K562 (cell line): Measurements from ENCODE around the gene PAQR6. TPM values are rescaled to one million over a fixed set of nuclear protein-coding genes. Genes with fewer than 3 reads are reported as not detected.

Experiments used
- BHLHE40 ChIP-seq: IDR thresholded peaks from 2 replicates; pipeline ENCODE4 v1.6.1; 2011; ENCODE audit warnings: low read length, improper control_type of control experiment
- BRF2 ChIP-seq: IDR thresholded peaks from 3 replicates; pipeline ENCODE4 v1.6.1; 2011; ENCODE audit warnings: borderline replicate concordance, mild to moderate bottlenecking; ENCODE audit not compliant: insufficient read length, insufficient read depth
- C11orf30 ChIP-seq: fragments of 450-650 bp; IDR thresholded peaks from 2 replicates; pipeline ENCODE4 v1.6.1; 2016; ENCODE audit warnings: low read depth, mild to moderate bottlenecking
- CBFA2T2 ChIP-seq: fragments of 450-650 bp; conservative IDR thresholded peaks from 2 replicates; pipeline ENCODE4 v1.6.1; 2017; ENCODE audit warnings: mild to moderate bottlenecking
- CBX1 ChIP-seq: sonication (generic); IDR thresholded peaks from 2 replicates; pipeline ENCODE4 v1.6.1; 2016; ENCODE audit warnings: antibody characterized with exemption, low read depth, mild to moderate bottlenecking
- CXXC5 ChIP-seq: fragments of 250-450 bp; sonication (Bioruptor Pico); IDR thresholded peaks from 2 replicates; pipeline ENCODE4 v1.8.0; 2022; ENCODE audit warnings: inconsistent platforms, mild to moderate bottlenecking, moderate library complexity
- E2F6 ChIP-seq, 2 experiments: IDR thresholded peaks; 2 replicates each; pipeline ENCODE4 v1.6.1; 2011; ENCODE audit warnings: borderline replicate concordance in 1 of 2, control low read depth in 1 of 2, low read depth in 1 of 2, low read length in 1 of 2, mild to moderate bottlenecking in 1 of 2, mixed read lengths in 1 of 2, moderate library complexity in 1 of 2; ENCODE audit not compliant: insufficient read depth in 1 of 2, insufficient read length in 1 of 2, poor library complexity in 1 of 2, severe bottlenecking in 1 of 2; ENCODE audit errors: extremely low read depth in 1 of 2
- HINFP ChIP-seq: fragments of 450-650 bp; conservative IDR thresholded peaks from 2 replicates; pipeline ENCODE4 v1.6.1; 2016; ENCODE audit warnings: missing genetic modification characterization, low read depth, mild to moderate bottlenecking, control low read depth, missing compliant biosample characterization
- IRF9 ChIP-seq: fragments of 450-650 bp; IDR thresholded peaks from 2 replicates; pipeline ENCODE4 v1.6.1; 2016; ENCODE audit warnings: missing biosample characterization, missing genetic modification characterization
- PYGO2 ChIP-seq: fragments of 450-650 bp; IDR thresholded peaks from 2 replicates; pipeline ENCODE4 v1.6.1; 2016; ENCODE audit warnings: mild to moderate bottlenecking, missing genetic modification characterization, moderate library complexity, missing compliant biosample characterization
- RAD51 ChIP-seq: fragments of 450-650 bp; IDR thresholded peaks from 2 replicates; pipeline ENCODE4 v1.7.1; 2016; ENCODE audit warnings: low read depth, mild to moderate bottlenecking, borderline replicate concordance
- RBM15 ChIP-seq: fragments of 200-400 bp; formaldehyde crosslinking; IDR thresholded peaks from 2 replicates; pipeline ENCODE4 v1.6.1; 2018; ENCODE audit warnings: mild to moderate bottlenecking, low read length, moderate library complexity; ENCODE audit not compliant: insufficient read depth
- RBM39 ChIP-seq: fragments of 200-400 bp; formaldehyde crosslinking; optimal IDR thresholded peaks from 2 replicates; pipeline ENCODE3; 2018; ENCODE audit warnings: low read depth, low read length
- SAP30 ChIP-seq: fragments of 200-600 bp; sonication (generic); IDR thresholded peaks from 2 replicates; pipeline ENCODE4 v1.6.1; 2012; ENCODE audit warnings: borderline replicate concordance, low read depth, mild to moderate bottlenecking, moderate library complexity, low read length, control low read depth, inconsistent platforms; ENCODE audit not compliant: insufficient read depth, poor library complexity, severe bottlenecking
- SIN3B ChIP-seq: fragments of 450-650 bp; IDR thresholded peaks from 2 replicates; pipeline ENCODE4 v1.6.1; 2017; ENCODE audit warnings: low read depth, mild to moderate bottlenecking, moderate library complexity
- TAF1 ChIP-seq: IDR thresholded peaks from 2 replicates; pipeline ENCODE4 v1.6.1; 2011; ENCODE audit warnings: mild to moderate bottlenecking, low read length, moderate library complexity; ENCODE audit not compliant: insufficient read depth, control insufficient read depth, severe bottlenecking; ENCODE audit errors: extremely low read depth
- TOE1 ChIP-seq, 2 experiments: fragments of 450-650 bp in 1 of 2; sonication (generic) in 1 of 2; formaldehyde crosslinking in 1 of 2; IDR thresholded peaks; 2 replicates each; pipeline versions ENCODE4 v1.7.1 to v1.8.0; 2016 to 2022; ENCODE audit warnings: borderline replicate concordance in 2 of 2, mild to moderate bottlenecking in 2 of 2, antibody characterized with exemption in 1 of 2, inconsistent platforms in 1 of 2, low read depth in 1 of 2, missing genetic modification reagents in 1 of 2, moderate library complexity in 1 of 2
- ZFP36 ChIP-seq: fragments of 150-350 bp; IDR thresholded peaks from 2 replicates; pipeline ENCODE4 v1.6.1; 2018; ENCODE audit warnings: low read length, low read depth; ENCODE audit not compliant: partially characterized antibody
- ZNF134 ChIP-seq: fragments of 250-450 bp; sonication (Bioruptor Pico); conservative IDR thresholded peaks from 2 replicates; pipeline ENCODE4 v1.4.0; 2020
- ZNF444 ChIP-seq: fragments of 250-450 bp; sonication (Bioruptor Pico); IDR thresholded peaks from 2 replicates; pipeline ENCODE4 v1.4.0; 2020; ENCODE audit warnings: mild to moderate bottlenecking, moderate library complexity
- ZZZ3 ChIP-seq: fragments of 450-650 bp; IDR thresholded peaks from 2 replicates; pipeline ENCODE4 v1.6.1; 2016; ENCODE audit warnings: antibody characterized with exemption, mild to moderate bottlenecking, moderate library complexity
- polyA plus RNA-seq, 8 experiments: library from polyadenylated mRNA; depleted of rRNA in 4 of 8; stranded (reverse) in 5 of 8; unstranded in 3 of 8; fragments of >200 nt; fragmentation: Nextera tagmentation in 2 of 8; fragmentation: Illumina TruSeq in 1 of 8; extraction: Ambion mirVana in 2 of 8; extraction: Trizol in 1 of 8; gene quantifications; 2 replicates each; pipeline versions ENCODE4 v1.2.1 to v1.2.3, GENCODE V29; 2011 to 2014; ENCODE audit warnings: inconsistent platforms in 1 of 8, missing spikeins in 1 of 8
- total RNA-seq, 7 experiments: library from RNA; depleted of rRNA in 6 of 7; stranded (reverse); fragments of >200 nt in 6 of 7; fragmentation: Illumina TruSeq in 2 of 7; extraction: Trizol in 2 of 7; gene quantifications; 2 replicates each; pipeline versions ENCODE4 v1.2.1 to v1.2.3, GENCODE V29; 2011 to 2021; ENCODE audit warnings: low replicate concordance in 1 of 7

PAQR6 gene
- total and polyA plus RNA-seq, 9 of the 15 experiments (the other 6 are each of a cell fraction or from before 2014, with no cell fraction given), result 0.07 to 1.8 (median 0.62) TPM

GRCh38 chr1:156295391-156295947, 47.6 kb upstream of the PAQR6 start, which contains the start of gene GLMP (continued):
- TF ChIP-seq TOE1 (IDR thresholded peaks at IDR 0.05; ENCODE audit: borderline replicate concordance) (peak; percentile 97), TOE1 (CRISPR knock-in tag; IDR thresholded peaks at IDR 0.05; ENCODE audit: borderline replicate concordance, low read depth) (no peak), C11orf30 (peak; percentile 88), E2F6 (IDR thresholded peaks at IDR 0.05; ENCODE audit: borderline replicate concordance in 1 of 2, extremely low read depth in 1 of 2, insufficient read depth in 1 of 2, insufficient read length in 1 of 2, low read depth in 1 of 2, low read length in 1 of 2, poor library complexity in 1 of 2, severe bottlenecking in 1 of 2) (peak in 1 of 2 experiments; percentile 83), ZZZ3 (no peak), IRF9 (tag) (no peak), RBM15 (no peak), BRF2 (no peak), ZFP36 (no peak), CBX1 (0 out of 2 replicates have a peak, but pooled peaks have one; percentile 37), CXXC5 (CRISPR knock-in tag) (peak; percentile 69), RBM39 (no peak), HINFP (tag) (no peak), PYGO2 (no peak), SIN3B (peak; percentile 87), TAF1 (peak; percentile 13), ZNF444 (no peak), RAD51 (peak; percentile 98), CBFA2T2 (peak; percentile 83), ZNF134 (no peak), SAP30 (peak; percentile 93), BHLHE40 (peak; percentile 53; the same call in 1 of the 2 replicates)
